Stomach smooth muscle (tissue), 2 donors: ENCODE measurements around the gene MSI2.
A peak's percentile ranks its signal among the peaks of the same experiment; 100 is the strongest.

Source experiments
- H3K27ac ChIP-seq: one replicate; pipeline ENCODE4 v1.7.0; 2013; ENCODE audit warnings: mild to moderate bottlenecking, low read length, inconsistent platforms
- H3K27me3 ChIP-seq, 2 donors: one replicate each; pipeline ENCODE4 v1.7.0; 2013; ENCODE audit warnings: low read length in 2 of 2; ENCODE audit not compliant: insufficient read depth in 2 of 2, control insufficient read depth in 1 of 2
- H3K36me3 ChIP-seq, 2 donors: one replicate each; pipeline ENCODE4 v1.7.0; 2013; ENCODE audit warnings: low read length in 2 of 2; ENCODE audit not compliant: control insufficient read depth in 2 of 2, insufficient read depth in 2 of 2
- H3K4me1 ChIP-seq: one replicate; pipeline ENCODE4 v1.7.0; 2013; ENCODE audit warnings: low read length; ENCODE audit not compliant: control insufficient read depth, insufficient read depth
- H3K4me3 ChIP-seq, 2 donors: one replicate each; pipeline ENCODE4 v1.7.0; 2013; ENCODE audit warnings: low read length in 2 of 2
- H3K9ac ChIP-seq, 2 donors: one replicate each; pipeline ENCODE4 v1.7.0; 2013; ENCODE audit warnings: low read length in 2 of 2, mild to moderate bottlenecking in 1 of 2
- H3K9me3 ChIP-seq, 2 donors: one replicate each; pipeline ENCODE4 v1.7.0; 2013; ENCODE audit warnings: low read length in 2 of 2; ENCODE audit not compliant: control insufficient read depth in 2 of 2
- donor health status: healthy.
- donor health status: Pancreatic carcinoma.

MSI2 gene

DNA sequence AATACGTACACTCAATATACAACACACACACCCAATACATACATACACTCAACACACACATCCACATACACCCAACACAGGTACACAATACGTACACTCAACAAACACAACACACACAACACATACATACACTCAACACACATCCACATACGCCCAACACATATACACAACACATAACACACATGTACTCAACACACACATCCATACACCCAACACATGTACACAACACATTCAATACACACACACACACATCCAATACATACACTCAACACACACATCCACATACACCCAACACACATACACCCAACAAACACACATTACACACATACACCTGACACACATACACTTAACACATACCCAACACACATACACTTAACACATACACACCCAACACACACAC is 392.9 kb downstream of the MSI2 start:
- no peaks in the 10 kb centered on the region for H3K9me3 ChIP-seq
- H3K4me3 ChIP-seq: no peak overlapping the region
- no peaks in the 10 kb centered on the region for H3K27me3 ChIP-seq
- no peak overlapping the region for H3K27ac ChIP-seq
- H3K36me3 ChIP-seq: no peaks in the 10 kb centered on the region
- no peak overlapping the region for H3K9ac ChIP-seq
- no peaks in the 10 kb centered on the region for H3K4me1 ChIP-seq

DNA sequence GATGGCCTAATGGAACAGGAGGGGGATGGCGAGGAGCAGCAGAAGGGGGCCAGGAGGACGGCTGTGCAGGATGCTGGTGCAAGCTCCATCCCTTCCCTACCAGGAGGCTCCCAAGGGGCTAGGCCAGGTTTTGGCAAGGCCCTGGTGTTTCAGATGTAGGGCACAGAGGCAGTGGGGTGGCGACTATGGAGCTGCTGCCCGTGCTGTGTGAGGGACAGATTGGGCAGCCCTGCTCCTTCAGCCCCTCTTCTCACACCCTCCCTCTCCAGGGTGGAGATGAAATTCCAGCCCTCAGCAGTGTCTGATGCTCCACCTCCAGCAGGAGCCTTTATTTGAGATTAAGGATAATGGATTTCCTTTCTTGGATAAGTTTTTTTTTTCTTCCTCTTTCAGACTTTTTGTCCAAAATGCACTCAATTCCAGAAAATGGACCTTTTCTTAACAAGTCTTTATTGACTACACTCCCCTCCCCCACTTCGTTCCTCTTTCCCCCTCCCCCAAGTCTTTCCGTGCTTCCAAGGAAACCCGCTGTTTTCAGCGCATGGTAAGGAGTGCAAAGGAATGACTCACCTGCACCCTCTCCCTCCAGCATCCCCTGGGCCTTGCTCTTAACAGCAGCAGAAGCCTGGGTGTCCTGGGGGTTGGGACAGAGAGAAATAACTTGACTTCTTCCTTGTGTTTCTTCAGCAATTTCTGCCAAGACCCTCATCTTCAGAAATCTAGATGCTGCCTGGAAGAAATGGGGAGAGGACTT is 393.6 kb downstream of the MSI2 start:
- no peaks in the 10 kb centered on the region for H3K9me3 ChIP-seq
- H3K4me1 ChIP-seq: no peaks in the 10 kb centered on the region
- H3K9ac ChIP-seq: no peak overlapping the region
- no peaks in the 10 kb centered on the region for H3K27me3 ChIP-seq
- no peaks in the 10 kb centered on the region for H3K36me3 ChIP-seq
- no peak overlapping the region for H3K4me3 ChIP-seq
- H3K27ac ChIP-seq: no peak overlapping the region

DNA sequence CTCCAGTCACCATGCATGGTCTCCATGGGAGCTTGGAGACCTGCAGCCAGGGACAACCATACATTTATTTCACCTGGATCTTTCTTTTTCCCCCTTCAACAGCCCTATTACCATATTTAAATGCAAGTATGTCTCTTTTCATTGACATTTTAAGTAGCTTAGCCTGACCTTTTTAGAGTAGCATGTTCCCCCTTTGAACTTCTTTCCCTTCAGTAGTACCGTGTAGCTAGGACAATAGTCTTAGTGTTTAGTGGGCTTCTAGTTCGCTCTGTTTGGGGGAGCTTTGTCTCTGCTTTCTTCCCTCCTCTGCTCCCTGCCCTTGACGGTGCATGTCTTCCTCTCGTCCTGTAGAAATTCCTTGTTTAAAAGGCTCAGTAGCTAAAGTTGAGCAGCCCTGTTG is 394.2 kb downstream of the MSI2 start:
- Histone ChIP-seq H3K27me3 (no peaks in the 10 kb centered on the region), H3K36me3 (no peaks in the 10 kb centered on the region), H3K4me3 (no peak overlapping the region), H3K27ac (no peak overlapping the region), H3K4me1 (no peaks in the 10 kb centered on the region), H3K9me3 (no peaks in the 10 kb centered on the region), H3K9ac (no peak overlapping the region)

DNA sequence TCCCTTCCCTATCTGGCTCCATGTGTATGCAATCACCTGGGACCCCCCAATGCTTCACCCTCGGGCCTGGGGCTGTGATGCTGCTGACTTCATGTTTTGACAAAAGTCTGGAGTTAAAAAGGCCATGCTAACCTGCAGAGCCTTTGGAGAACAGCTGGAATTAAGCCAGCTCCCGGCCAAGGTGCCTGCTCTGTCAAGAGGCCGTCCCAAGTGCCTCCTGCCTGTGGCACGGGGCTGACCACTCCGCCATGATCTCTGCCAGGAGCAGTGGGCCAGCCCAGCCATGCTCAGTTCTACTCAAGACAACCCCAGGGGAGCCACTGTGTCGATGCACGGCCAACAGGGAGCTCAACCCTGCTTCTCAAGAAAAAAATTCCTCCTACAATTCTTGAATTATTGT is 395.1 kb downstream of the MSI2 start:
- H3K27me3 ChIP-seq: no peaks in the 10 kb centered on the region
- no peaks in the 10 kb centered on the region for H3K4me1 ChIP-seq
- no peaks in the 10 kb centered on the region for H3K36me3 ChIP-seq
- no peak overlapping the region for H3K4me3 ChIP-seq
- no peaks in the 10 kb centered on the region for H3K9me3 ChIP-seq
- H3K27ac ChIP-seq: no peak overlapping the region
- H3K9ac ChIP-seq: no peak overlapping the region

DNA sequence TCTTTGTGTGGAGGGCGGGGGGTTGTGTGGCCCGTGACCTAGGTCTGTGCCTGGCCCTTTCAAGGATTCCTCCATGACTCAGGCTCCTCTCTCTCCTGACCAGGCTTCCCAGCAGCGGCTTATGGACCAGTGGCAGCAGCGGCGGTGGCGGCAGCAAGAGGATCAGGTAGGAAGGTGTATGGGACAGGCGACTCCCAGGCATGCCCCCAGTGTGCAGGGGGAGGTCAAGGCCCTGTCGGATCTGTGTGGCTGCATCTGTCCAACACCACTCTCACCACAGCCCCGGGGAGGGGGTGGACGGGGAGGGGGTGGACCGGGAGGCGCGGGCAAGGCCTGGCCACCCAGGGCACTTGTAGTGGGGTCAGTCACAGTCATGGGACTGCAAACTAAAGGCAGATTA is 395.7 kb downstream of the MSI2 start:
- Histone ChIP-seq H3K4me3 (no peak overlapping the region), H3K27ac (no peak overlapping the region), H3K36me3 (no peaks in the 10 kb centered on the region), H3K9me3 (no peaks in the 10 kb centered on the region), H3K27me3 (no peaks in the 10 kb centered on the region), H3K4me1 (no peaks in the 10 kb centered on the region), H3K9ac (no peak overlapping the region)

DNA sequence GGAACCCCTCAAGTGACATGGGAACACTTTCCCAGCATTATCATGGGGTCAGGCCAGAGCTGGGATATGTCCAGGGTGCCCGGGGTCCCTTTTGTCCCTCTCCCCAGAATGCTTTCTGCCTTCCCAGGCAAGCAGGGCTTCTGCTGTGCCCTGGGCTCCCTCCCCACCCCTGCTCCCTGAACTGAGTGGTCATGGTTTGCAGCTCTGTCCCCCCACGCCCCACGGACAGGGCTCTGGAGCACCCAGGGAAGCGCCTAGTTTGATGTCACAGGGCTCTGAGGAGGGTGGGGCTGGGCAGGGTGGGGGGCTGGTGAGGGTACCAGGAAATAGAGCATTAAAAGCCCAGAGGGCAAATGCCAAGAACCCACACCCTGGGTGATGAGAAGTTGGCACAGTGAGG is 396.5 kb downstream of the MSI2 start:
- Histone ChIP-seq H3K4me3 (no peak overlapping the region), H3K9me3 (no peaks in the 10 kb centered on the region), H3K27ac (no peak overlapping the region), H3K4me1 (no peaks in the 10 kb centered on the region), H3K9ac (no peak overlapping the region), H3K27me3 (no peaks in the 10 kb centered on the region), H3K36me3 (no peaks in the 10 kb centered on the region)

DNA sequence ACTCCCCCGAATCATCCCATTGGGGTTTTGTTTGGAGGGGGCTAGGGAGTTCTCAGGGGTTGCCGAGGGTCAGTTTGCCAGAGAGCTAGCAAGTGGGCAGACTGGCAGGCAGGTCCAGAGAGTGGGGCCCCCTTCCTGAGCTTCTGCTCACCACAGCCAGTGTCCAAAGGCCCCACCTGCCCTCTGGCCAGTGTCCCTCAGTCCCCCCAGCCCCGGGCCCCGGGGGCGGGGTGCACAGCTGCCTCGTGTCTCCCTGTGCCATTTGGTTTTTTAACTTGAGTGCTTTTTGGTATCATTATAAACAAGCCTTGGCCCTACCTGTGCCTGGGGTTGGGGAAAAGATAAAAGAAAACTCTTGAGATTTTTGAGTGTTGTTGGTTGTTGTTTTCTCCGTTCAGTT is 397.0 kb downstream of the MSI2 start:
- Histone ChIP-seq H3K27ac (no peak overlapping the region), H3K27me3 (no peaks in the 10 kb centered on the region), H3K9ac (no peak overlapping the region), H3K4me1 (no peaks in the 10 kb centered on the region), H3K9me3 (no peaks in the 10 kb centered on the region), H3K36me3 (no peaks in the 10 kb centered on the region), H3K4me3 (no peak overlapping the region)

DNA sequence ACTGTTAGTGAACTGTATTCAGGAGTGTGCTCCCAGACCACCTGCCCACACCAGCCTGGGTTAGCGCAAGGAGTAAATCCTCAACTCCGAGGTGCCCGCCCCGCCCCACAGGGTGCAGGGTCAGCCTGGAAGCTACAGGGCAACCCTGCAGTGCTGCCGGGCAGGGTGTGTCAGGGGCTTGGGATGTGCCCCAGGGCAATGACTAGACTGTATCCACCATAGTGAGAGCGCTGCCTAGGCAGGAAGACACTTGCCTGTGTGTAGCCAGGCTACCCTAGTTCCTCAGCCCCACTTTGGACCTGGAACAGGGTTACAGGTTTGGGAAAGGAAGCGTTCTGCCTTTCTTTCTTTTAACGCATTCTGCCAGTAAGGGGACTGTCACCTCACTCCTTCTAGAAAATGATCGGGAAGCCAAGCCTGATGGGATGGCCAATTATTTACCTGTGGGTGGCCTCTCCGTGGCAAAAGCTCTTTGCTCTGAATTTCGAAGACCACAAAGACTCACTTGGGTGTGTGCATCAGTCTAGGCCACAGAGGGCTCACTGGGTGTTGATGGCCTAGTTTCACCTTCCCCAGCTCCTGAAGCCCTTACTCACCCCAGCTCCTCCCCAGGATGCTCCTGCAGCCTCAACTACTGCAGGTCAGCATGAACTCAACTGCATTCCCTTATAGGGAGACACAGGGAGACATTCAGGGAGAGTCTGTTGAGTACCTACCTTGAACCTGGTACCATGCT is 397.9 kb downstream of the MSI2 start:
- Histone ChIP-seq H3K4me1 (no peaks in the 10 kb centered on the region), H3K27me3 (no peaks in the 10 kb centered on the region), H3K4me3 (no peak overlapping the region), H3K27ac (no peak overlapping the region), H3K36me3 (no peaks in the 10 kb centered on the region), H3K9me3 (no peaks in the 10 kb centered on the region), H3K9ac (no peak overlapping the region)

DNA sequence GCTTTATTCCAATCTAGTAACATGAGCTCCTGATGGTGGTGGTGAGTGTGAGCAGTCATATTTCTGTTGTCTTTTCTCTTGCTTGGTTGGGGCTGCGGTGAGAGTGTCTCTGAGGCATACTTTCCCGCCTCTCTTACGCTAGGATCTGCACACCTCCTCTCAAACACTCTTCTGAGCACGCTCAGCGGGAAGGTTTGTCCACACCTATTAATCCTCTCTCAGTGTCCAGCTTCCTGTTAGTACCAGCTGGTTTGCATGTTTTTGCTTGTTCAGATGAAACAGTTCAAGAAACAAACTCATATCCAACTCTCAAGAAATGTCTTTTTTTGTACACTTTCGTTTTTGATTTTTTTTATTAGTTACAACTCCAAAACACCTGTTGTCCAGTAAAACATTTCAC is 399.2 kb downstream of the MSI2 start:
- H3K9ac ChIP-seq: no peak overlapping the region
- H3K27me3 ChIP-seq: no peaks in the 10 kb centered on the region
- H3K4me1 ChIP-seq: no peaks in the 10 kb centered on the region
- H3K4me3 ChIP-seq: no peak overlapping the region
- H3K27ac ChIP-seq: no peak overlapping the region
- no peaks in the 10 kb centered on the region for H3K9me3 ChIP-seq
- no peaks in the 10 kb centered on the region for H3K36me3 ChIP-seq

DNA sequence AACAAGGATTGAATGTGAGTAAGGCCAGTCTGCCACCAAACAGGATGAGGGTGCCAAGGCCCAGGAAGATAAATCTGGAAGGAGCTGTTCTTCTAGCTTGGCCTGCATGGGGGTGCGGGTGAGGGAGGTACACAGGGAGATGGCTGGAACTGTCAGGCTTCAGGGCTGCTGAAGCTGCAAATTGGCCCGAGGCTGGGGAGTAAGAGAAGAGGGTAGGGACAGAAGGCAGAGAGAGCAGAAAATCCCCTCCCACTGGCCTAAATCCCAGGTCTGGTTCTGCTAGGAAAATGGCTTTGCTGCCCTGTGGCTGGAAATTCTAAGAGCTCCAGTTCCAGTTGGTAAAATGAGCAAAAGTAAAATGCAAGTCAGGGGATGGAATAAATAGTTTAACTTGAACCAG is 400.9 kb downstream of the MSI2 start:
- no peaks in the 10 kb centered on the region for H3K9me3 ChIP-seq
- no peaks in the 10 kb centered on the region for H3K36me3 ChIP-seq
- H3K4me1 ChIP-seq: no peaks in the 10 kb centered on the region
- no peak overlapping the region for H3K4me3 ChIP-seq
- no peak overlapping the region for H3K27ac ChIP-seq
- H3K27me3 ChIP-seq: no peaks in the 10 kb centered on the region
- no peak overlapping the region for H3K9ac ChIP-seq

DNA sequence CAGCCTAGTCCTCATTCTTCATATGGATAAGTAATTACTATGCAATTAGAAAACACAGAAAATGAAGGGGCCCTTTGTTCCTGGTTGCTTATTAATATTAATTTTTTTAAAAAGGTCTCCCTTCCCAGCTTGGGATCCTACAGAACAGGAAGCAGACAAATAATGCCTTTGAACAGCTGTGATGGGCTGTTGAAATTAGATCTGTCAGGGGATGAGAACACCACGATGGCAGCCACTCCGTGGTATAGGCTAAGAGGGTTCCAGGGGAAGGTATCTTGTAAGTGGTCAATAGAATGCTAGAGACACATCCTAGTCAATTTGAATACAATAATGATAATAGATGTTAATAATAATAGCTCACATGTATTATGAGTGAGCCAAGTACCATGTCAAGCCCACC is 405.7 kb downstream of the MSI2 start:
- H3K4me3 ChIP-seq: no peak overlapping the region
- no peaks in the 10 kb centered on the region for H3K36me3 ChIP-seq
- H3K4me1 ChIP-seq: peaks cover 22% of the 10 kb centered on the region
- H3K9me3 ChIP-seq: no peaks in the 10 kb centered on the region
- H3K27ac ChIP-seq: peak overlapping the region; percentile 70
- H3K27me3 ChIP-seq: no peaks in the 10 kb centered on the region
- peak overlapping the region in 1 of 2 donors; percentile 62 for H3K9ac ChIP-seq
